ENCODE data around the gene SNIP1.
A peak's percentile ranks its signal among the peaks of the same experiment; 100 is the strongest.

SNIP1 gene

GRCh38 chr1:37498872-37499617 lies 55.0 kb downstream of the SNIP1 start:
- TF ChIP-seq CTCF (conservative IDR thresholded peaks at IDR 0.05; ENCODE audit: control insufficient read depth, insufficient read depth, low read depth, low read length), result no peak
- peak; percentile 81 for DNase-seq (ENCODE audit: low read depth)
- no peak overlapping the region for H3K4me3 ChIP-seq (ENCODE audit: control insufficient read depth, low read depth, low read length)

DNA sequence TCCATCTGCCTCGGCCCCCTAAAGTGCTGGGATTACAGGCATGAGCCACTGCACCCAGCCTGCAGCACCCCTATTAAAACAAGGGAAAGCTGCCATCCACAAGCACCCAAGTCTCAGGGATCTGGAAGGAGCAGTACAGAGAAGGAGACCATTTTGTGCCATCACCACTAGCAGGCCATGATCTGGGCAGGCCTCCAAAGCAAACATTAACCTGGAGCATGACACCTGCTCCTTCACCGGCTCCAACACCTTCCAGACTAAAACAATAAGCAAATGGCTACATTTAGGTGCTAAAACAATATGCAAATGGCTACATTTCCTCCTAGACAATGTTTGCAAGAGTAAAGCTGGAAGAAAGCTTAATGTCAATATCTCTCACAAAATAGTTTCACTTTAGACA lies 56.3 kb downstream of the SNIP1 start:
- TF ChIP-seq CTCF (conservative IDR thresholded peaks at IDR 0.05; ENCODE audit: control insufficient read depth, insufficient read depth, low read depth, low read length), result no peak
- no peak overlapping the region for H3K4me3 ChIP-seq (ENCODE audit: control insufficient read depth, low read depth, low read length)
- DNase-seq (ENCODE audit: low read depth), result no peak

GRCh38 chr1:37495875-37496274 lies 58.2 kb downstream of the SNIP1 start:
- TF ChIP-seq CTCF (conservative IDR thresholded peaks at IDR 0.05; ENCODE audit: control insufficient read depth, insufficient read depth, low read depth, low read length), result no peak
- no peak overlapping the region for H3K4me3 ChIP-seq (ENCODE audit: control insufficient read depth, low read depth, low read length)
- no peak for DNase-seq (ENCODE audit: low read depth)

DNA sequence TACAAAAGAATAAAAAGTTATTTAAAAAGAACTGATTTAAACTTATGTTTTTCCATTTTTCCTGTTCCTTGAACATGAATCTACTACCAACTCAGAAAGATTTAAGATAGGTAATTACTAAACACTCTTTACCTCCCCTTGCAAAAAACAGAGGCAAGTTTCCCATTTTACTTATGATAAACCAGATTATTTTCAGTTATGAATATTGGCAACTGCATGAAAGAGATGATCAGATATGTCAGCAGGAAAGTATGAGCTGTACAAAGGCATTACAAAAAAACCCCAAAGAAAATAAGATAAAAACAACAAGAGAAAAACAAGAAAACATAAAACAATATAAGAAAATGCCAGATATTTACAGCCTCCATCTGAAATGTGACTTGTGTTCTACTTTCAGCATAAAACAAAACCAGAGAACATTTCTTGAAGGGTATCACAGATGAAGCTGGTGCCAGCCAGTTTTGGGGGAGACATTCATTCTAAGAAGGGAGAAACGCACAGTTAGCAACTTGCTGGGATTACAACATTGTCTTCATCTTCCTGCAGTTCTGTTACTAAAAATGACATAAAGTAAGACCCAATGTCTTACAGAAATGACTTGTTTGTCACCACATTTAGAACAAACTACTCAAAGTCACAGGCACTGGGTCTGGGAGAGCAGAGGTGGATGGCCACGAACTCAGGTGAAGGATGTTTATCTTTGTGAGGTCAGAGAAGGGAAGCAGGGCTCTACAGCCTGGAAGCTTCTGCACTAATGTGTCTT lies 60.6 kb downstream of the SNIP1 start:
- TF ChIP-seq CTCF (conservative IDR thresholded peaks at IDR 0.05; ENCODE audit: control insufficient read depth, insufficient read depth, low read depth, low read length), result no peak
- DNase-seq (ENCODE audit: low read depth), result no peak
- no peak overlapping the region for H3K4me3 ChIP-seq (ENCODE audit: control insufficient read depth, low read depth, low read length)

DNA sequence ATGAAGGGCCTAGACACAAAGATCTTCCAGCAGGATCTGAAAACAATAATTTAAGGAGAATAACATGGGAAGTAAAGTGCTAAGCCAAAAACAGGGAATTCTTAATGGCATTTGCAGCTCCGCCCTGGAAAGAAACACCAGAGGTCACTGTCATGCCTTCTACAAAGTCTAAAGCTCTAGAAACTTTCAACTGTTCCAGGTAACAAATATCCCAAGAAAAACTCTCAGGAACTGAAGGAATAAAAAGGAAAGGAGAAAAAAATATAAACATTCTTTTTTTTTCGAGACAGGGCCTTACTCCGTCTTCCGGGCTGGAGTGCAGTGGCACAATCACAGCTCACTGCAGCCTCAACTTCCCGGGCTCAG lies 66.5 kb downstream of the SNIP1 start:
- DNase-seq (ENCODE audit: low read depth), result no peak
- no peak overlapping the region for H3K4me3 ChIP-seq (ENCODE audit: control insufficient read depth, low read depth, low read length)
- no peak for TF ChIP-seq CTCF (conservative IDR thresholded peaks at IDR 0.05; ENCODE audit: control insufficient read depth, insufficient read depth, low read depth, low read length)

DNA sequence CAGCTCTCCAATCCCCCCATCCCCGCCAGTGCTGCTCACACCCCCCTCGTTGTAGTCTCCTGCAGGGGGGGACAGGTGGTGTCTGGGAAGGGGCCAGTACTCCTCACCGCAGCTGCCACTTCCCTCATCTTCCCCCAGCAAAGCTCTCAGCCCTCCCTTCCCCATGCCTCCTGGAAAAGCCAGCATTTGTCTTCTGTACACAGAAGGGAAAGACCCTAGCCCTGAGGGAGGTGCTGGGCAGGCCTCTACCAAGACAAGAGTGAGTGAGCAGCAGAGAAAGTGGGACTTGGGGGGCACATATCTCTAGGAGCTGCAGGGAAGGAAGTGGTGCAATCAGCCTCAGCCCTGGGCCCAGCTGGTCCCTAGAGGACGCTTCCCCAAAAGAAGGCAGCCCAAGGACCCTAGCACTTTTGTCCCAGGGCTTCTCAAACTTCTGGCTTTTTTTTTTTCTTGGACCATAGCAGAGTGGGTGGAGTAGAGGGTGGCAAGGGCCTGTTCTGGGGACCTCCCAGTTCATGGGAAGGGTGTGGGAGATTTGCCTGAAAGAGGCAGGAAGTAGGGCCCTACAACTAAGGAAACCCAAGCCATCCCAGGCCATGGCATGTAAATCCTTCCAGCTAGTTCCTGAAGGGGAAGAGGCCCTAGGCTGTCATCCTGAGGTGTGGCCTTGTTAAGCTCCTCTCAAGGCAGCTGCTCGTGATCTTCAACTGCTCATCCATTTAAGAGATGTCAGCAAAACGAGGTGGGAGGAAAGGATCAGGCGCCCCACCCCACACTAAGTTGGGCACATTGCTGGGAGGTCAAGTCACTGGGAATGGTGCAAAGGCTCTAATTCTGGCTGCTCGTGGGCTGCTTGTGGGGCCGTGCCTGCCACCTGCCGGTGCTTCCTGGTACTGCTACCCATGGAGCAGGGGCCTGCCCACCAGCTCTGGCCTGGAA lies 67.1 kb downstream of the SNIP1 start:
- H3K4me3 ChIP-seq (ENCODE audit: control insufficient read depth, low read depth, low read length), result no peak overlapping the region
- TF ChIP-seq CTCF (conservative IDR thresholded peaks at IDR 0.05; ENCODE audit: control insufficient read depth, insufficient read depth, low read depth, low read length), result peak; percentile 95
- peak; percentile 89 for DNase-seq (ENCODE audit: low read depth)
